ENCODE data around the gene FRMD8. TPM values are rescaled to one million over a fixed set of nuclear protein-coding genes. Genes with fewer than 3 reads are reported as not detected.

Gene FRMD8
- polyA plus RNA-seq, 1 donor from 2014 or later, result 22.2 TPM

GRCh38 chr11:65429724-65430405 lies 43.4 kb downstream of the FRMD8 start:
- Histone ChIP-seq H3K36me3 (ENCODE audit: insufficient read depth, low read length) (no peaks in the 10 kb centered on the region), H3K27me3 (ENCODE audit: insufficient read depth, low read depth, low read length) (no peaks in the 10 kb centered on the region), H3K4me3 (ENCODE audit: low read length) (no peak overlapping the region), H3K9me2 (ENCODE audit: insufficient read depth, low read length) (no peaks in the 10 kb centered on the region), H4K20me1 (ENCODE audit: insufficient read depth) (no peaks in the 10 kb centered on the region), H3F3A (ENCODE audit: insufficient read depth, low read length, poor library complexity, severe bottlenecking) (no peaks in the 10 kb centered on the region), H3K27ac (ENCODE audit: low read length) (no peak overlapping the region), H3K9me3 (ENCODE audit: low read length) (no peaks in the 10 kb centered on the region), H2AFZ (ENCODE audit: low read depth, low read length) (no peak overlapping the region), H3K79me2 (replicated peaks; ENCODE audit: insufficient read depth, low read length) (peaks cover 30% of the 10 kb centered on the region), H3K4me2 (ENCODE audit: low read length) (no peak overlapping the region), H3K9ac (ENCODE audit: low read length) (no peak overlapping the region)
- no peak for TF ChIP-seq EP300 (conservative IDR thresholded peaks at IDR 0.05; ENCODE audit: poor library complexity, severe bottlenecking)
- TF ChIP-seq MXI1 (conservative IDR thresholded peaks at IDR 0.05; ENCODE audit: poor library complexity, severe bottlenecking), result no peak
- no peak for TF ChIP-seq SMC3 (conservative IDR thresholded peaks at IDR 0.05; ENCODE audit: poor library complexity)
- TF ChIP-seq, protein P1, sequence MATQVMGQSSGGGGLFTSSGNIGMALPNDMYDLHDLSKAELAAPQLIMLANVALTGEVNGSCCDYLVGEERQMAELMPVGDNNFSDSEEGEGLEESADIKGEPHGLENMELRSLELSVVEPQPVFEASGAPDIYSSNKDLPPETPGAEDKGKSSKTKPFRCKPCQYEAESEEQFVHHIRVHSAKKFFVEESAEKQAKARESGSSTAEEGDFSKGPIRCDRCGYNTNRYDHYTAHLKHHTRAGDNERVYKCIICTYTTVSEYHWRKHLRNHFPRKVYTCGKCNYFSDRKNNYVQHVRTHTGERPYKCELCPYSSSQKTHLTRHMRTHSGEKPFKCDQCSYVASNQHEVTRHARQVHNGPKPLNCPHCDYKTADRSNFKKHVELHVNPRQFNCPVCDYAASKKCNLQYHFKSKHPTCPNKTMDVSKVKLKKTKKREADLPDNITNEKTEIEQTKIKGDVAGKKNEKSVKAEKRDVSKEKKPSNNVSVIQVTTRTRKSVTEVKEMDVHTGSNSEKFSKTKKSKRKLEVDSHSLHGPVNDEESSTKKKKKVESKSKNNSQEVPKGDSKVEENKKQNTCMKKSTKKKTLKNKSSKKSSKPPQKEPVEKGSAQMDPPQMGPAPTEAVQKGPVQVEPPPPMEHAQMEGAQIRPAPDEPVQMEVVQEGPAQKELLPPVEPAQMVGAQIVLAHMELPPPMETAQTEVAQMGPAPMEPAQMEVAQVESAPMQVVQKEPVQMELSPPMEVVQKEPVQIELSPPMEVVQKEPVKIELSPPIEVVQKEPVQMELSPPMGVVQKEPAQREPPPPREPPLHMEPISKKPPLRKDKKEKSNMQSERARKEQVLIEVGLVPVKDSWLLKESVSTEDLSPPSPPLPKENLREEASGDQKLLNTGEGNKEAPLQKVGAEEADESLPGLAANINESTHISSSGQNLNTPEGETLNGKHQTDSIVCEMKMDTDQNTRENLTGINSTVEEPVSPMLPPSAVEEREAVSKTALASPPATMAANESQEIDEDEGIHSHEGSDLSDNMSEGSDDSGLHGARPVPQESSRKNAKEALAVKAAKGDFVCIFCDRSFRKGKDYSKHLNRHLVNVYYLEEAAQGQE (IDR thresholded peaks at IDR 0.05; ENCODE audit: borderline replicate concordance), result no peak
- no peak for TF ChIP-seq CTCF (IDR thresholded peaks at IDR 0.05; ENCODE audit: poor library complexity, severe bottlenecking)

- Histone ChIP-seq H3K4me3 (ENCODE audit: low read length) (no peak overlapping the region), H3K79me2 (replicated peaks; ENCODE audit: insufficient read depth, low read length) (peaks cover 23% of the 10 kb centered on the region), H3K27ac (ENCODE audit: low read length) (no peak overlapping the region), H3K27me3 (ENCODE audit: insufficient read depth, low read depth, low read length) (no peaks in the 10 kb centered on the region), H3K9ac (ENCODE audit: low read length) (no peak overlapping the region), H3K36me3 (ENCODE audit: insufficient read depth, low read length) (no peaks in the 10 kb centered on the region), H2AFZ (ENCODE audit: low read depth, low read length) (no peak overlapping the region), H3K9me3 (ENCODE audit: low read length) (no peaks in the 10 kb centered on the region), H3F3A (ENCODE audit: insufficient read depth, low read length, poor library complexity, severe bottlenecking) (no peaks in the 10 kb centered on the region), H4K20me1 (ENCODE audit: insufficient read depth) (no peaks in the 10 kb centered on the region), H3K4me2 (ENCODE audit: low read length) (no peak overlapping the region), H3K9me2 (ENCODE audit: insufficient read depth, low read length) (no peaks in the 10 kb centered on the region)
- no peak for TF ChIP-seq TAF1 (IDR thresholded peaks at IDR 0.05; ENCODE audit: low read depth)
- no peak for TF ChIP-seq RAD21 (conservative IDR thresholded peaks at IDR 0.05)
- TF ChIP-seq MXI1 (conservative IDR thresholded peaks at IDR 0.05; ENCODE audit: poor library complexity, severe bottlenecking), result no peak
- TF ChIP-seq POLR2AphosphoS5 (IDR thresholded peaks at IDR 0.05), result no peak
- no peak for TF ChIP-seq CTCF (IDR thresholded peaks at IDR 0.05; ENCODE audit: poor library complexity, severe bottlenecking)
- TF ChIP-seq, protein P1 (IDR thresholded peaks at IDR 0.05; ENCODE audit: borderline replicate concordance), result no peak
- no peak for TF ChIP-seq SMC3 (conservative IDR thresholded peaks at IDR 0.05; ENCODE audit: poor library complexity)
- no peak for TF ChIP-seq EZH2 (IDR thresholded peaks at IDR 0.05; ENCODE audit: borderline replicate concordance, insufficient read depth, low read length, poor library complexity, severe bottlenecking)
- no peak for TF ChIP-seq EP300 (conservative IDR thresholded peaks at IDR 0.05; ENCODE audit: poor library complexity, severe bottlenecking)
Measured at GRCh38 chr11:65430406-65431217, 44.2 kb downstream of the FRMD8 start.

Data from neural cell (in vitro differentiated cells).